ENCODE data around the gene LRATD1. TPM values are rescaled to one million over a fixed set of nuclear protein-coding genes. Genes with fewer than 3 reads are reported as not detected.

The LRATD1 gene
- total RNA-seq, 1 experiment from 2014 or later, result 0.31 TPM

DNA sequence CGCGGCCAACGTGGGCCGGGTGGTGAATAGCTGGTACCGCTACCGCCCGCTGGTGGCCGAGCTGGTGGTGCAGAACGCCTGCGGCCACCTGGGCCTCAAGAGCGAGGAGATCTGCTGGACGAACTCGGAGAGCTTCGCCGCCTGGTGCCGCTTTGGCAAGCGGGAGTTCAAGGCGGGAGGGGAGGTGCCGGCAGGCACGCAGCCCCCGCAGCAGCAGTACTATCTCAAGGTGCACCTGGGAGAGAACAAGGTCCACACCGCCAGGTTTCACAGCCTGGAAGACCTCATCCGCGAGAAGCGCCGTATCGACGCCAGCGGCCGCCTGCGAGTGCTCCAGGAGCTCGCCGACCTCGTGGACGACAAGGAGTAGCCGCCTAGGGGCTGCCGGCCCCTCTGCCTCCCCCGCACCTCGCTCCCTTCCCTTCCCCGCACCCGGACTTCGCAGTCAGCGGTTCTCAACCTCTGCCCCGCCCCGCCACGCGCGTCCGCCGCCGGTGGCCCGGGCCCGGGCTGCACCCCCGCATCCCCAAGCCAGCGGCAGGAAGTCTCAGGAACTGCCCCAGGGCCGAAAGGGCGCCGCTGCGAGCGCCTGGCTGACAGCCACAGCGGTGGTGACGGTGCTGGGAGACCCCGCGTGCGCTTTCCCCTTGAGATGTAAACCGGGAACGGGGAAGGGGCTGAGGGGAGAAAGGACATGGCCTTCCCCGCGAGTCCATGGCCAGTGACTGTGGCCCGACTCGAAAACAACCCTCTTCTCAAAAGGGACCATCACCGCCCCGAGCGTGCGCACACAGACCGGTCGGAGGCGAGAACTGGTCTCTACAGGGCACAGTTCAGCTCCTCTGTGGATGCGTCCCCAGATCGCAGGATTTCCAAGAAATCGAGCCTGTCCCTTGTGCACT is 2.2 kb downstream of the LRATD1 start:
- Histone ChIP-seq H4K8ac (replicated peaks; ENCODE audit: insufficient read length, low read depth, low read length) (no peak overlapping the region), H2BK5ac (ENCODE audit: insufficient read length, low read length) (no peak overlapping the region), H2AFZ (ENCODE audit: low read length) (no peak overlapping the region), H3K23me2 (ENCODE audit: insufficient read length, low read depth, low read length, poor library complexity, severe bottlenecking) (peaks cover 18% of the 10 kb centered on the region), H3K27me3 (ENCODE audit: insufficient read depth, low read length) (peaks cover 25% of the 10 kb centered on the region), H2BK12ac (ENCODE audit: insufficient read length, low read depth, low read length) (no peak overlapping the region), H2BK20ac (ENCODE audit: low read depth, low read length, poor library complexity, severe bottlenecking) (no peak overlapping the region), H3K79me1 (ENCODE audit: insufficient read depth, low read depth, low read length, poor library complexity, severe bottlenecking) (no peaks in the 10 kb centered on the region), H3K27ac (ENCODE audit: insufficient read length, low read depth, low read length) (no peak overlapping the region), H3K9me3 (ENCODE audit: control insufficient read depth, low read depth, low read length) (no peaks in the 10 kb centered on the region), H3T11ph (ENCODE audit: low read length) (no peak overlapping the region), H3K9ac (ENCODE audit: extremely low read depth, insufficient read length, low read length) (no peak overlapping the region), H4K5ac (ENCODE audit: insufficient read length, low read depth, low read length) (no peak overlapping the region), H3K4ac (ENCODE audit: low read depth, low read length) (no peak overlapping the region), H3K56ac (ENCODE audit: insufficient read length, low read depth, low read length) (no peak overlapping the region), H2BK120ac (ENCODE audit: low read depth, low read length, poor library complexity, severe bottlenecking) (no peak overlapping the region), H3K4me1 (ENCODE audit: insufficient read depth, low read length) (peaks cover 3% of the 10 kb centered on the region; the same call in 1 of the 2 replicates), H3K23ac (ENCODE audit: insufficient read length, low read depth, low read length) (no peak overlapping the region), H3K18ac (ENCODE audit: insufficient read length, low read depth, low read length) (no peak overlapping the region), H4K91ac (ENCODE audit: insufficient read length, low read depth, low read length) (no peak overlapping the region), H3K79me2 (ENCODE audit: insufficient read depth, low read length) (no peaks in the 10 kb centered on the region), H3K14ac (ENCODE audit: insufficient read depth, low read length) (no peak overlapping the region), H4K20me1 (ENCODE audit: control insufficient read depth, insufficient read depth, insufficient read length) (no peaks in the 10 kb centered on the region), H3K4me2 (ENCODE audit: insufficient read depth, insufficient read length, low read length) (peak overlapping the region; percentile 75), H2BK15ac (ENCODE audit: low read depth, low read length) (no peak overlapping the region), H2AK5ac (ENCODE audit: insufficient read length, low read length) (no peak overlapping the region)
- WGBS (ENCODE audit: extremely low coverage, insufficient read length, low lambda C conversion rate), result no CpG with 5 or more reads among the region's 81 CpGs
- Mint-ChIP-seq H3K27ac (no peak overlapping the region), H3K36me3 (ENCODE audit: insufficient read depth in 1 of 3, low read depth in 3 of 3) (no peaks in the 10 kb centered on the region; a peak in 1 of 7 replicates), H3K27me3 (ENCODE audit: low read depth) (peaks cover 88% of the 10 kb centered on the region), H3K4me3 (peak overlapping the region; percentile 62 to 91), H3K4me1 (peaks cover 19 to 29% of the 10 kb centered on the region in 2 experiments), H3K9me3 (no peaks in the 10 kb centered on the region; a peak in 2 of 5 replicates)
- TF ChIP-seq, protein P1, sequence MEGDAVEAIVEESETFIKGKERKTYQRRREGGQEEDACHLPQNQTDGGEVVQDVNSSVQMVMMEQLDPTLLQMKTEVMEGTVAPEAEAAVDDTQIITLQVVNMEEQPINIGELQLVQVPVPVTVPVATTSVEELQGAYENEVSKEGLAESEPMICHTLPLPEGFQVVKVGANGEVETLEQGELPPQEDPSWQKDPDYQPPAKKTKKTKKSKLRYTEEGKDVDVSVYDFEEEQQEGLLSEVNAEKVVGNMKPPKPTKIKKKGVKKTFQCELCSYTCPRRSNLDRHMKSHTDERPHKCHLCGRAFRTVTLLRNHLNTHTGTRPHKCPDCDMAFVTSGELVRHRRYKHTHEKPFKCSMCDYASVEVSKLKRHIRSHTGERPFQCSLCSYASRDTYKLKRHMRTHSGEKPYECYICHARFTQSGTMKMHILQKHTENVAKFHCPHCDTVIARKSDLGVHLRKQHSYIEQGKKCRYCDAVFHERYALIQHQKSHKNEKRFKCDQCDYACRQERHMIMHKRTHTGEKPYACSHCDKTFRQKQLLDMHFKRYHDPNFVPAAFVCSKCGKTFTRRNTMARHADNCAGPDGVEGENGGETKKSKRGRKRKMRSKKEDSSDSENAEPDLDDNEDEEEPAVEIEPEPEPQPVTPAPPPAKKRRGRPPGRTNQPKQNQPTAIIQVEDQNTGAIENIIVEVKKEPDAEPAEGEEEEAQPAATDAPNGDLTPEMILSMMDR (conservative IDR thresholded peaks at IDR 0.05), result peak; percentile 80
- peak; percentile 86 for DNase-seq

Data from H9 (cell line).